Transverse colon (tissue), 4 donors: ENCODE results near the gene TRABD2B. TPM values are rescaled to one million over a fixed set of nuclear protein-coding genes. Genes with fewer than 3 reads are reported as not detected.

ENCODE experiments used
- DNase-seq: peaks from one replicate; pipeline ENCODE4 v3.0.0-alpha.2; 2019
- H3K27ac ChIP-seq, 4 donors: fragments of 200-600 bp; sonication (generic); 2 replicates each; pipeline ENCODE4 v1.5.1; 2016 to 2018; ENCODE audit warnings: inconsistent platforms in 4 of 4
- H3K27me3 ChIP-seq: fragments of 200-600 bp; sonication (generic); 2 replicates; pipeline ENCODE4 v1.5.1; 2017; ENCODE audit warnings: inconsistent platforms
- H3K36me3 ChIP-seq, 4 donors: fragments of 200-600 bp; sonication (generic); 2 replicates each; pipeline ENCODE4 v1.5.1; 2017 to 2019; ENCODE audit warnings: inconsistent platforms in 4 of 4
- H3K4me1 ChIP-seq, 4 donors: fragments of 200-600 bp; sonication (generic); 2 replicates each; pipeline ENCODE4 v1.5.1; 2017 to 2020; ENCODE audit warnings: inconsistent platforms in 4 of 4
- H3K4me3 ChIP-seq, 4 donors: fragments of 200-600 bp; sonication (generic); 1 replicate in 1 of 4; 2 replicates in 3 of 4; pipeline versions ENCODE4 v1.5.1 to v1.6.1; 2017 to 2019; ENCODE audit warnings: inconsistent platforms in 4 of 4
- H3K9me3 ChIP-seq, 2 donors: fragments of 200-600 bp; sonication (generic); 2 replicates each; pipeline ENCODE4 v1.5.1; 2017 to 2019; ENCODE audit warnings: inconsistent platforms in 2 of 2
- EP300 ChIP-seq: sonication (generic); formaldehyde crosslinking; IDR thresholded peaks from one replicate; pipeline ENCODE4 v1.6.1; 2017; ENCODE audit warnings: antibody characterized with exemption, low read depth
- POLR2A ChIP-seq: fragments of 450-650 bp; IDR thresholded peaks from one replicate; pipeline ENCODE4 v1.6.1; 2016; ENCODE audit warnings: antibody characterized with exemption, mild to moderate bottlenecking, moderate library complexity
- POLR2AphosphoS5 ChIP-seq, 3 donors: sonication (generic); formaldehyde crosslinking; IDR thresholded peaks; one replicate each; pipeline ENCODE4 v1.6.1; 2016; ENCODE audit warnings: antibody characterized with exemption in 3 of 3
- WGBS, 2 donors: methylation state at CpG; one replicate each; pipeline ENCODE4 v1.1.5; 2018; ENCODE audit warnings: low coverage in 1 of 2; 5-methylcytosine and 5-hydroxymethylcytosine counted together
- in situ Hi-C, 4 donors: fragments of 200-750 bp; cut with MboI; loops; one replicate each; pipeline versions ENCODE4 v1.15.0 to v1.15.1; 2017; ENCODE audit warnings: low sequenced_read_pairs in 3 of 4, low pct_ligation_motif_present in 1 of 4, low pct_unique_long_range_greater_than_20kb in 1 of 4
- intact Hi-C: fragments of 100-400 bp; cut with DNase I; formaldehyde crosslinking; loops from one replicate; pipeline ENCODE4 v1.15.1; 2023; ENCODE audit warnings: low total_unique reads
- total RNA-seq, 4 donors: library from RNA; depleted of rRNA; stranded (reverse); fragments of >200 nt; gene quantifications; one replicate each; pipeline ENCODE4 v1.1.0, GENCODE V29; 2016
- TF ChIP-seq, protein P1 (sequence below), 5 experiments: fragments of 200-600 bp in 3 of 5; fragments of 450-650 bp in 2 of 5; sonication (generic) in 3 of 5; IDR thresholded peaks; 1 replicate in 2 of 5; 2 replicates in 3 of 5; pipeline ENCODE4 v1.5.1; 2016 to 2017; ENCODE audit warnings: antibody characterized with exemption in 5 of 5, inconsistent platforms in 3 of 5, mild to moderate bottlenecking in 2 of 5, moderate library complexity in 1 of 5

TRABD2B gene
- total RNA-seq, 4 donors from 2014 or later: 0.27 to 0.48 (median 0.37) TPM; not detected in 1

DNA sequence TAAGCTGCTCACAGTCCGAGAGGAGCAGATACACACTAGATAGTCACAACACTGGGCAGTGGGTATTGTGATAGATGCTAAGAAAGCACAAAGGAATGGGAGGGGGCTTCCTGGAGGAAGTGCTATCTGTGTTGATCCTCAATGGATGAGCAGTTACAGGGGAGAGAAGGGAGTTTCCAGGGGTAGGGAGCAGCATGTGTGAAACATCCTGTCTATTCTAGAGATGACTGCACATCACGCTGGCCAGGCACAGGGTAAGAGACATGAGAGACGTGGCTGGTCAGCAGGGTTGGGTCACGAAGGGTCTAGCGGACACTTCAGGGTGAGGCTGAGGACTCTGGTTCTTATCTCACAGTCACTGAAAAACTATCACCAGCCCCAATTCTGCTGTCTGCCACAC is 235.2 kb downstream of the TRABD2B start:
- Histone ChIP-seq H3K9me3 (no peaks in the 10 kb centered on the region), H3K27ac (no peak overlapping the region), H3K36me3 (no peaks in the 10 kb centered on the region), H3K4me1 (no peaks in the 10 kb centered on the region), H3K4me3 (no peak overlapping the region), H3K27me3 (no peaks in the 10 kb centered on the region)
- 71% methylated on average over 5 of the region's 5 CpGs; no CpG with 5 or more reads in 1 of the 2 donors for WGBS, 2 donors
- TF ChIP-seq EP300 (no peak), POLR2AphosphoS5 (IDR thresholded peaks at IDR 0.05) (no peak), POLR2A (no peak)
- TF ChIP-seq, protein P1, sequence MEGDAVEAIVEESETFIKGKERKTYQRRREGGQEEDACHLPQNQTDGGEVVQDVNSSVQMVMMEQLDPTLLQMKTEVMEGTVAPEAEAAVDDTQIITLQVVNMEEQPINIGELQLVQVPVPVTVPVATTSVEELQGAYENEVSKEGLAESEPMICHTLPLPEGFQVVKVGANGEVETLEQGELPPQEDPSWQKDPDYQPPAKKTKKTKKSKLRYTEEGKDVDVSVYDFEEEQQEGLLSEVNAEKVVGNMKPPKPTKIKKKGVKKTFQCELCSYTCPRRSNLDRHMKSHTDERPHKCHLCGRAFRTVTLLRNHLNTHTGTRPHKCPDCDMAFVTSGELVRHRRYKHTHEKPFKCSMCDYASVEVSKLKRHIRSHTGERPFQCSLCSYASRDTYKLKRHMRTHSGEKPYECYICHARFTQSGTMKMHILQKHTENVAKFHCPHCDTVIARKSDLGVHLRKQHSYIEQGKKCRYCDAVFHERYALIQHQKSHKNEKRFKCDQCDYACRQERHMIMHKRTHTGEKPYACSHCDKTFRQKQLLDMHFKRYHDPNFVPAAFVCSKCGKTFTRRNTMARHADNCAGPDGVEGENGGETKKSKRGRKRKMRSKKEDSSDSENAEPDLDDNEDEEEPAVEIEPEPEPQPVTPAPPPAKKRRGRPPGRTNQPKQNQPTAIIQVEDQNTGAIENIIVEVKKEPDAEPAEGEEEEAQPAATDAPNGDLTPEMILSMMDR (IDR thresholded peaks at IDR 0.05): no peak
- intact Hi-C loops: no loop called here
- in situ Hi-C loops: loop anchor here in 2 of 4 donors (25.0 kb wide), 2 partner anchors 300 to 475 kb away; no protein-coding TSS in a partner anchor
- no peak for DNase-seq

DNA sequence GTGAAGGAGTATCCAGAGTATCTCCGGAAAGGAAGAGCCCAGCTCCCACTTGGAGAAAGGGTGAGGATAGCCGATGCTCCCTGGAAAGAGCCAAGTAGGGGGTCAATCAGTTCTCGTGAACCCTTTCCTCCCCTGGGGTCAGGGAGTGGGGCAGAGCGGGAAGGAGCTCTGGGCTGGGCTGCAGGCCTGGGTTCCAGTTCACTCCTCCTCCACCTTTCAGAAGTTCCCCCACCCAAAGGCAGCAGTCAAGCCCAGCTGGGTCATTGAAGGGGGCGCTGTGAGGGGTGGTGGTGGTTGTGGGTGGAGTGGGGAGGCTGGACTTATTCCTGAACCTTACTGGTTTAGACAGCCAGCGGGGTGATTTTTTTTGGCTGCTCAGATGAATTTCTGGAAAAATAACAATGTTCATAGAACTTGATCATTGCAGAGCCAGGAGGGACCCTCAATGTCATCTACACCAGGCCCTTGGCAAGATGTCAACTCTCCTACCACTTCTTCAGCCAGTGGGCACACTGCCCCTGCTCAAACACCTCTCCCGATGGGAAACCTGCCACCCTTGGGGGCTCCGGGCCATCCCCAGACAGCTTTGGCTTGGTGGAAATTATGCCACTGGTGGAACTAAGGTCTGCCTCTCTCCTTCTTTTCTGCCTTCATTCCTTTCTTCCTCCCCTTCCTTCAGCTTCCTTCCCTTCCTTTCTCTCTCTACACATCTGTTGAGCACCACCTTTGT is 235.8 kb downstream of the TRABD2B start:
- H3K4me3 ChIP-seq: no peak overlapping the region
- intact Hi-C loops: no loop called here
- no peaks in the 10 kb centered on the region for H3K4me1 ChIP-seq
- no peak overlapping the region for H3K27ac ChIP-seq
- TF ChIP-seq, protein P1 (IDR thresholded peaks at IDR 0.05): no peak
- no peak for TF ChIP-seq POLR2AphosphoS5 (IDR thresholded peaks at IDR 0.05)
- no peak for TF ChIP-seq EP300
- no peak for TF ChIP-seq POLR2A
- in situ Hi-C loops: loop anchor here in 2 of 4 donors (25.0 kb wide), 2 partner anchors 301 to 476 kb away; no protein-coding TSS in a partner anchor
- H3K36me3 ChIP-seq: no peaks in the 10 kb centered on the region
- H3K27me3 ChIP-seq: no peaks in the 10 kb centered on the region
- no peaks in the 10 kb centered on the region for H3K9me3 ChIP-seq
- 80 to 84% methylated on average over 1 to 7 of the region's 8 CpGs for WGBS, 2 donors
- DNase-seq: no peak

DNA sequence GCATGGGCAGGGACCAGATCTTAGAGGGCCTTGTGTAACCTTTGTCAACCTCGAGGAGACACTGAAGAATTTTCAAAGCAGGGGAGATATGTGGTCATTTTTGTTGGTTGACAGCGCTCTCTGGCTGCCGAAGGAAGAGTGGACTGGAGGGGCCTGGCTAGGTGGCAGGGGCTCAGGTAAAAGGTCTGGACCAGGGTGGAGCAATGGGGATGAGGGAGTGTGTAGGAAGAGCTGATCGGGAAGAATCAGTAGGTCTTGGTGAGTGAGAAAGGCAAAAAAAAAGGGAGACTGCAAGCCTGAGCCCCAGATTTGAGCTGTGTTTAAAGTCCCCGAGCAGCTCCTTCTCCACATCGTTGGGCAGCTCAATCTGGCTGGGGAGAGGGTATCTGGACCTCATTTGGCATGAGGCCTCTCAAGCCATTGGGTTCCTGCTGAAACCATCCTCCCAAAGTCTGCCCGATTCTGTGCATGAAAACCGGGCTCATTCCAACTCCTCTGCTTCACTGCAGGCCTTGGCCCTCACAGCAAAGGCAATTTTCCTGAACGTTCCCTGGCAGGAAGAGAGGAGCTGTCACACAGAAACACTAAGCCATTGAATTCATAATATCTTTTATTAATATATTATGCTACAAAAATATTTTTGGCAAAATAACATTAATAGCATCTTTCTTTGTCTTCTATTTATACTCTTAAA is 237.1 kb downstream of the TRABD2B start:
- in situ Hi-C loops: loop anchor here in 2 of 4 donors (25.0 kb wide), 2 partner anchors 302 to 477 kb away; no protein-coding TSS in a partner anchor
- 75 to 82% methylated on average over 8 to 9 of the region's 9 CpGs for WGBS, 2 donors

More for the DNA sequence above, 237.1 kb downstream of the TRABD2B start:
- Histone ChIP-seq H3K36me3 (no peaks in the 10 kb centered on the region), H3K4me3 (no peak overlapping the region), H3K9me3 (no peaks in the 10 kb centered on the region), H3K4me1 (no peaks in the 10 kb centered on the region), H3K27me3 (no peaks in the 10 kb centered on the region), H3K27ac (no peak overlapping the region)
- DNase-seq: no peak
- TF ChIP-seq, protein P1 (IDR thresholded peaks at IDR 0.05): no peak
- TF ChIP-seq EP300 (no peak), POLR2A (no peak), POLR2AphosphoS5 (IDR thresholded peaks at IDR 0.05) (no peak)
- intact Hi-C loops: no loop called here
